HG02973 (cell line): ENCODE results near the gene NXPE4.

Experiments used
- ATAC-seq: cut with Tn5 transposase; IDR thresholded peaks from one replicate; pipeline ENCODE4 v1.9.1; 2021; ENCODE audit warnings: moderate library complexity; ENCODE audit not compliant: unreplicated experiment

NXPE4 gene

DNA sequence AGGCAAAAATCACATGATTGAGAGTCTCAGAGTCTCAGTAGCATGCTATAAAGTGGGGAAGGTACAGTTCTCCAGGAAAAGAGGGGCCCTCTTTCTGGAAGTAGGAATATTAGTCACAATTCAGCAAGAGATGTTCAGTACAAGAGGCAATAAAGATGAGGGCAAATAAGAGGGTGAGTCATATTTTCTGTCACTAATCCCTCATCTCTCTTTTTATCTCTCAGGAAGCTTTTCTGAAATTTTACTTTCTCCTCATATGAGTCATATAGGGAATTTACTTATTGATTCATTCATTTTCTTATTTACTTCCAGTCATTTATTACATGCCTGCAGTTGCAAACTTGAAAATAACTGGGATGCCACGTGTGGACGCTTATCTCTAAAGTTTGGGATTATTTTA lies 32.5 kb downstream of the NXPE4 start:
- ATAC-seq: no peak

DNA sequence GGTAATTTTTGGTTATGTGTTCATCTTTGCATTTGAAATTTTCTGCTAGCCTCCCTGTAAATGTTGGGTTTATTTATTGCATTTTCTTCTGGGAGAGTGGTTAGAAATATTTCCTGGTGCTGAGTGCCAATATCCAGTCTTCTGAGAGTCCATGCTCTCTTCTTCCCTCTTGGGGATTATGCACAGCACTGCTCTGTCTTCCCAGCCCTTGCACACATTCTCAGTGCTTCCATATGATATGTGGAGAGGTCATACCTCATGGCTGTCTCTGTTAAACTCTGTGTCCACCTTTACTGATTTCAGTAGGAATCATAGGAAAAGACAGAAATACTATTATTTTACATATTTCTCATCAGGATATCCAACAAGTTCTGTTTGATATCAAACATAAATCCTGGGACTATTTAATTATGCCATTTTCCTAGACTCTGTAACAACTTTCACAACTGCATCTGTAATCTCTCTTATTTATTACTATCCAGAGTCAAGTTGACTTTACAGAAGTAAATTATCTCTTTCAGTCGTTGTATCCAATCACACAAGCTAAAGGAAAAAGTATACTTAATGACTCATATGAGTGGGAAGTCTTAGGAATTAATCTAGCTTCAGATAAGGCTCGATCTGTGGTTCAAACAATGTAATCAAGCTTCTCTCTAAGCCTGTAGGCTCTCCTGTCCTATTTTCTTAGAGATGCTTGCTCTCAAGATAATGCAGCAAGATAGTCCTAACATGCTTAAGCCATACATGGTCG lies 33.2 kb downstream of the NXPE4 start:
- ATAC-seq: no peak

DNA sequence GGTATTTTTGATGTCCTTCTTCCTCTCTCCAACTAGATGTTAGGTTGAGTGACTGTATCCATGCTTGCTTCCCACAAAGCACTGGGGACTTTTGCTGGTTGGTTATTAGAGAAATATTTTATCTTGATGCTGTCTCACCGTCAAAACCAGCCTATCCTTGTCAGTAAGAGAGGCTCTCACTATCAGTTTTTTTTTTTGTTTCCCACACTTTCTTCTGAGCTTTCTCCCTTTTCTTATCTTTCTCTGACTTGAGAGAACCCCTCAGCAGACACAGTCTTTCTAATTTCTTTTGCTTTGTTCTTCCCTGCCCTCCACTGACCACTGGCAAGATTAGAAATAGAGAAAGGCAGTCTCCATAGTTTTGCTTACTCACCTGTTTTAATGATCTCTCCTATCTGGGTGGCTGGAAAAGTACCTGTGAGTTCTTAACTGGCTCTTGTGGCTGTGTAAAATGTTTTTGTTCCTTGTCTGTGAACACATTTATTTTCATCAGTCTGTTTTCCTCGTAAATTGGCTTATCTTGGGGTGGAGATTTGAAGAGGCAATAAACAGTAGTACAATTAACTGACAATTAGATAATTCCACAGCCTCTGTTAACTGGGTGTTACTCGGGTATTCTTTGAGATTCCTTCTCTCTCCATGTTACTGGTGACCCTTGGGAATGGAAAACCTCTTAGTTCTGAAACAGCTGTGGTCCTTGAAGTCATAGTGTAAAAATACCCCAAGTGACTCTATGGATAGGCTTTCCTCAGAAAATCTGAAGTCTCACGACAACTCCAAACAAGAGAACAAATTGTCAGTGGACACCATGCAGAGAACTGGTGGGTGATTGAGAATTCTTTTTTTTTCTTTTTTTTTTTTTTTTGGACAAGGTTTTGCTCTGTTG lies 35.9 kb downstream of the NXPE4 start, which contains the start of gene NXPE1:
TSS of gene NXPE1 (minus strand) at position 457 of the 886 bp plus-strand sequence. CDS start 8,680 bp downstream, outside the sequence.
- no peak for ATAC-seq

GRCh38 chr11:114556135-114556534 lies 39.5 kb downstream of the NXPE4 start:
- ATAC-seq: no peak

- ATAC-seq: no peak
Measured at GRCh38 chr11:114553642-114554041, 41.9 kb downstream of the NXPE4 start.

DNA sequence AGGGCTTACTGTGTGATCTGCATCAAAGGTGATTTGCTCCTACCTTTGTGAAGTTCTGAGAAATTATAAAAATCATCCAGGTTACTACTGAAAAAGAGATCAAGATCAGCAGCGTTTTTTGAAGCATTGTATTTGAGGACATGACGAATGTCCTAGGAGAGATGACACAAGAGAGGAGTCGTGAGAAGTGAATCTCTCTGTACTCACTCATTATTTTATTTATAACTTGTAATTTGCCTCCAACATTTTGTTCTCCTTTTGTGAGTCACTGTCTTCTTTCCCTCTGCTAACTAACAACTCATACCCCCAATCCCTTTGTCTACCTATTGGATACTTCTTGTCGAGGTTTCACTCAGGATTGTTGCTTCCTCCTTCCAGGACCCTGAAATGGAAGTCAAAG lies 44.5 kb downstream of the NXPE4 start:
- ATAC-seq: no peak

DNA sequence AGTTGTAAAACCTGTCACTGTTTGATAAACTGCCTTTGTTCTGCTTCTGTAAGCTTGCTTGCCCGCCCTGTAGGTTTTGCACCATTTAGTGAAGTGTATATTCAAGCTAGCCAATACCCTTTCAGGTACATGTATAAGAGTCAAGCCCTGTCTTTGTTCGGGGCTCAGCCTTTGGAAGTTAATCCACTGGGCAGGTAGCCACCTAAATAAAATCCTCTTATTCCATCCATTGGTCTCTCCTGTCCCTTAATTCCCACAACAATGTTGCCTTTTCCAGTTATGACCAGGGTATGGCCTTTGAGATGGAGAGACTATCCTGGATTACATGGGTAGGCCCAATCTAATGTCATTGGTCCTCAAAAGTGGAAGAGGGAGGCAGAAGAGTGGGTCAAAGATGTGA lies 69.9 kb downstream of the NXPE4 start:
- ATAC-seq: no peak

GRCh38 chr11:114524122-114524521 lies 71.5 kb downstream of the NXPE4 start:
- ATAC-seq: no peak

DNA sequence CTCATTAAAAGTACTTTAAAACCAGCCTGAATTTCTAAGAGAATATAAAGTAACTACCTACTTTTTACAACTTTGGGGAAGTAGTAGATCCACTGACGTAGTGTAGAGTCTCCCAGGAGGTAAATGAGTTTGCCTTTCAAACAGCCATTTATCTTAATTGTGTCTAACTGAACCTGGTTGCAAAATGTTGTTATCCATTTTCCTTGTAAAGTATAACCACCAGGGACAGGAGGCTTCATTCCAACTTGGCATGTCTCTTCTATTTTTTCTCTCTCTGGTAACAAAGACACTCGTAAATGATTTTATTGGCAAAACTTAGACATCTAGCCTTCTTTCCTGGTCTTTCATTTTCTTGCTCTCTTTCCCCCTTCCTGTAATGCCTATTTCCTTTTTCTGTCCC lies 72.8 kb downstream of the NXPE4 start:
- no peak for ATAC-seq
